ENCODE measurements around the gene NPY5R. TPM values are rescaled to one million over a fixed set of nuclear protein-coding genes. Genes with fewer than 3 reads are reported as not detected.

Gene NPY5R
- total RNA-seq, 1 donor from 2014 or later = 1.3 TPM

DNA sequence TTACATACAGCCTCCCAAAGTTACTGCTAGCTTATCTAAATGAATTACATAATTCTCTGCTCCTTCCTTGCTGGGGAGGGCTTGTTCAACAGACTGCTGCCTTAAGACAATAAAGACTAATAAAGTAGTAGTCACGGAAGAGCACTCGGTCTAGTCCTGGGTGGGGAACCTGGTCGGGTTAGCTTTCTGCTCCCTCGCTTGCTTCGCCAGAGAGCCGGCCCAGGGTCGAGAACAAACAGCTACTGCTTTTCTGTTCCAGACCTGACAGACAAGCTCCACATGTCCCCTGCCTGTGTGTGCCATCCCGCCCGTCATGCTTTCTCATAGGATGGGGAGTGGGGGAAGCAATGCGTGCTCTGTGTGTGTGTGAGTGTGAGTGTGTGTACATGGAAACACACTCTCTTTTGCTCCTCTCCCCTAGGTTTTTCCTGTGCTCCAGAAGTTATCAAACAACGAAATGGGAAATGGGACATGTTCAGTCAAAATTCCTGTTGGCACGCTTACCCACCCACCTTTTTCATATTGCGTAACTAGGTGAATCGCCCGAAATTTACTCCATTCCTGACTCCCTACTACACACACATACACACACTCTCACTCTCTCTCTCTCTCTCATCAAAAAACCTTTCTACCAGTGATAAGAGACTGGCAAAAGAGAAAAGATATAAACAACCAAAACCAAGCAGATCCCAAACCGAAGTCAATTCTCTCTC lies 12.6 kb upstream of the NPY5R start:
- TF ChIP-seq, protein P1, sequence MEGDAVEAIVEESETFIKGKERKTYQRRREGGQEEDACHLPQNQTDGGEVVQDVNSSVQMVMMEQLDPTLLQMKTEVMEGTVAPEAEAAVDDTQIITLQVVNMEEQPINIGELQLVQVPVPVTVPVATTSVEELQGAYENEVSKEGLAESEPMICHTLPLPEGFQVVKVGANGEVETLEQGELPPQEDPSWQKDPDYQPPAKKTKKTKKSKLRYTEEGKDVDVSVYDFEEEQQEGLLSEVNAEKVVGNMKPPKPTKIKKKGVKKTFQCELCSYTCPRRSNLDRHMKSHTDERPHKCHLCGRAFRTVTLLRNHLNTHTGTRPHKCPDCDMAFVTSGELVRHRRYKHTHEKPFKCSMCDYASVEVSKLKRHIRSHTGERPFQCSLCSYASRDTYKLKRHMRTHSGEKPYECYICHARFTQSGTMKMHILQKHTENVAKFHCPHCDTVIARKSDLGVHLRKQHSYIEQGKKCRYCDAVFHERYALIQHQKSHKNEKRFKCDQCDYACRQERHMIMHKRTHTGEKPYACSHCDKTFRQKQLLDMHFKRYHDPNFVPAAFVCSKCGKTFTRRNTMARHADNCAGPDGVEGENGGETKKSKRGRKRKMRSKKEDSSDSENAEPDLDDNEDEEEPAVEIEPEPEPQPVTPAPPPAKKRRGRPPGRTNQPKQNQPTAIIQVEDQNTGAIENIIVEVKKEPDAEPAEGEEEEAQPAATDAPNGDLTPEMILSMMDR (IDR thresholded peaks at IDR 0.05; ENCODE audit: insufficient read depth, low read length, poor library complexity, severe bottlenecking) = no peak
- DNase-seq (ENCODE audit: low read depth) = no peak
- Histone ChIP-seq H3K4me3 (ENCODE audit: low read depth, low read length) (peak overlapping the region; percentile 64), H3K36me3 (ENCODE audit: control insufficient read depth, insufficient read depth, low read length) (no peaks in the 10 kb centered on the region), H3K27me3 (ENCODE audit: control insufficient read depth, insufficient read depth, low read length) (peaks cover 8% of the 10 kb centered on the region)

DNA sequence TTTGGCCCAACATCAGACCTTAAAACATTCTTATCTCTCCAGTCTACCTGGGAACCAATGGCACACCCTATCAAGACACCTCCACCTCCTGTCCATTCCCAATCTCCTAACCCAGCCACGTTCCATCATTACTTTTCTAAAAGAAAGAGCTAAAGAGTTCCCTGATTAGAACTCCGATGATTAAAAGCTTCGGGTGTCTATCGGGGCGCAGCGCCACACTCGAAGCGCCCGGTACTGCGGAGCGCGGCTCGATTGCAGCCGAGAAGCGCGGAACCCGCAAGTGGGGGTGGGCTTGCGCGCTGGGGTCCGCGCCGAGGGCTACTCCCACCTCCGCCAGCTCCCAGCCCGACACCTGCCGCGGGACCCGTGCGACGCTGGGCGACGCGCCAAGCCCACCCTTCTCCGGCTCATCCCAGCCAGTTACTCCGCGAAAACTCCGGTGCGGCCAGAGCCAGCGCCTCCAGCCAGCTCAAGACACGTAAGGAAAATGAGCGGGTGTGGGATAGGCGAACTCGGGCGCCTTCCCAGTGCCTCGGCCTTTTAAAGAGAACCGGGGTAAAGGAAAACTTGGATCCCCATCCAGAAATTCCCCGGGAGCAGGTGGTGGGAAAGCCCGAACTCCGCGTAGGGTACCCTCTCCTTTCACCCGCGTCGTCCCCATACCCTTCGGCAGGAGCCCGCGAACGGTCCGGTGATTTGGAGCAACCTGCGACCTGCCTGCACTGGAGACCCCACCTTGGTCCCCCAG lies 11.9 kb upstream of the NPY5R start:
- Histone ChIP-seq H3K4me3 (ENCODE audit: low read depth, low read length) (peak overlapping the region; percentile 64), H3K27me3 (ENCODE audit: control insufficient read depth, insufficient read depth, low read length) (peaks cover 8% of the 10 kb centered on the region), H3K36me3 (ENCODE audit: control insufficient read depth, insufficient read depth, low read length) (no peaks in the 10 kb centered on the region)
- TF ChIP-seq, protein P1 (IDR thresholded peaks at IDR 0.05; ENCODE audit: insufficient read depth, low read length, poor library complexity, severe bottlenecking) = peak; percentile 16
- DNase-seq (ENCODE audit: low read depth) = no peak

DNA sequence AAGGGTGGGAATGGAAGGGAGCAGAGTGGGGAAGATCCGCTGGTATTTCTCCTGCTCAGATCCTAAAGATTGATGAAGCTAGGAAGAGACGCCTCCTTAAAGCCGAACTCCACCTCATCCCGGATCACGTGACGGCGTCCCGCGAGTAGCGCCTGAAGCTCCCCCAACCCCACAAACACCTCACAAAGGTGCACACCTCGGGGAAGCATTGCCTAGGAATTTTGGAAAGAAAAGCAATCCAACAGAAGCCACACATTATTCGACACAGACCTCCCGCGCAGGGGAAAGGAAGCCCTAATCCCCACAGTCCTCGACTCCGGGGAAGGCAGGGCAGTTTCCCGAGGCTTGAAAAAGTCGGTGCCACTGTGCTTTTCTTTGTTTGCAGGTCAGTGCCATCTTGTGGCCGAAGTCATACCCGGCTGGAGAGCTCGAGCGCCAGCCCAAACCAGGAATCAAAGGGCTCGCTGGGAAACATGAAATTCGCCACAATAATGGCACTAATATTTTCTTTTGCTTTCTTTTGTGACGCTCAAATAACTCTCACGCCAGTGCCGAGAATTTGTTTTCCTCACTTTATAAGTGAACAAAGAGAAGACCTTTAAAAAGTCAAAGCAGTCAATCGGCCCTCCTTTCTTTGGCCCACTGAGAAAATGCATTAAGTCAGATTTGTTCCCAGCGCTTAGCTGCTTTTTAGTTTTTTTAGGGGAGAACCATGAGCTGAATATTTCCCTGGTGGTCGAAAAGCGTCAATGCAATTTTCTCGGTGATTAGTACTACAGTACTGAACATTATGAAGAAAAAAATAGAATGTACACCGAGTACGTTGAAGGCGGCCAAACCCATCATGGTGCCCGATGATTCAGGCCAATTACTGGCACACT lies 10.9 kb upstream of the NPY5R start, which contains the start of gene NPY1R:
TSS of gene NPY1R (minus strand) at position 71 of the 881 bp plus-strand sequence. CDS start 6,042 bp downstream, outside the sequence.
- peak; percentile 45 for DNase-seq (ENCODE audit: low read depth)
- TF ChIP-seq, protein P1 (IDR thresholded peaks at IDR 0.05; ENCODE audit: insufficient read depth, low read length, poor library complexity, severe bottlenecking) = peak; percentile 82
- Histone ChIP-seq H3K27me3 (ENCODE audit: control insufficient read depth, insufficient read depth, low read length) (peaks cover 8% of the 10 kb centered on the region), H3K4me3 (ENCODE audit: low read depth, low read length) (peak within 1 kb of the TSS; percentile 64), H3K36me3 (ENCODE audit: control insufficient read depth, insufficient read depth, low read length) (no peaks in the 10 kb centered on the region)

DNA sequence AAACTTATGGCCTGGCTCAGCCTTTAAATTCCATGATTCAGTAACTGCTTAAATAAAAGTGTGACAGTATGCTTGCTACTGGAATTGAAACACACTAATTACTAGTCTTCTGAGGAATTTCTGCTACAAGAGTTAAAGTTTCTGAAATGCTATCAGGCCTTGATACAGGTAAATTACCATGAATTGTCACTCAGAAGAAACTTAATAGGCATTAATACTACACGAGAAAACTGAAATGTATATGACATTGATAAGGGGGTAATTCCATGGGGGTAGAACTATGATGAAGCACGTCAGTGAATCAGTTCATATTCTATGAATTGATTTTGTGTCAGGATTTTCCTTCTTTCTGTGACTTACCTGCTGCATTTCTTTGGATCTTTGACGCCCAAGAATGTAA lies 8.3 kb upstream of the NPY5R start:
- Histone ChIP-seq H3K4me3 (ENCODE audit: low read depth, low read length) (no peak overlapping the region), H3K27me3 (ENCODE audit: control insufficient read depth, insufficient read depth, low read length) (peaks cover 8% of the 10 kb centered on the region), H3K36me3 (ENCODE audit: control insufficient read depth, insufficient read depth, low read length) (no peaks in the 10 kb centered on the region)
- DNase-seq (ENCODE audit: low read depth) = no peak
- TF ChIP-seq, protein P1 (IDR thresholded peaks at IDR 0.05; ENCODE audit: insufficient read depth, low read length, poor library complexity, severe bottlenecking) = no peak

DNA sequence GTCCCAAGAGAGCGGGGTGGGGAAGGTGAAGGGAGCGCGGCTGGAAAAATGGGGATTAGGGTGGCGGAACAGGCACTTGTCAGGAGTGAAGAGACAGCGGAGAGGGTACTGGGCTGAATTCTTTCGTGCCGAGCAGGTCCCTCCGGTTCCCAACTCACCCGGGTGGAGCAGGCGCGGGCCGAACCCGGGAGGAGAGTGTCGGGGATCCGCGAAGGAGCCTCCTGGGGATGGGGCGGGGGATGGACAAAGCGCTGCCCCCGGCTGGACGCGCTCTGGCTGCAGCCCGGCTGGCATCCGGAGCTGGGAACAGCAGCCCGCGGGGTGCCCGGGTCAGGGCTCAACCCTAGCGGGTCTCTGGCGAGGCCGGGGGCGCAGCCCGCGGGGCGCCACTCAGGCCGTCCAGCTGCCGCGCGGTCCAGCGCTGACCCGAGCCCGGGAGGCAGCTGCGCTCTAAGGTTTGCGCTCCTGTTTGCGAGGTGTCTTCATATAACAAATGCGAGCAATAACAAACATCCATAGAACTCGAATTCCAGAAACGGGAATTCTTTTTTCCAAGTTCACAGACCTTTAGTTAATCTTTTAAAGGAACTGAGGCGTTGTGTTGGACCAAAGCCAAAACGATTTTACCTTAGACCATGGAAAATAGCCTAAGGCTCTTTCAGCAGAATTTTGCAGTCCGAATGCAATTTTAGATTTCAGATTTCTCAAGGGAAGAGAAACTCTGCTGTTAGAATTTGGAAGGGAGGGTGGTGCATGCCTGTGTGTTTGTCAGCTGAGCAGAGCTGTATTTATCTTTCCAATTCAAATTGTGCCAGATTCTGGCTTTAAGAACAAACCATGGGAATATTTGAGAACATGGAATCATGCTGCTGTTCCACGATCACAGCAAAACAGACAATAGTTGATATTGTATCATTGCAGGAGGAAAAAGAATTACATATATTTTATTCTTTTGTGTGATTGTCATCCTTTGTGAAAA lies 744 bp downstream of the NPY5R start:
- no peak for DNase-seq (ENCODE audit: low read depth)
- H3K36me3 ChIP-seq (ENCODE audit: control insufficient read depth, insufficient read depth, low read length) = no peaks in the 10 kb centered on the region
- TF ChIP-seq, protein P1 (IDR thresholded peaks at IDR 0.05; ENCODE audit: insufficient read depth, low read length, poor library complexity, severe bottlenecking) = no peak
- no peaks in the 10 kb centered on the region for H3K27me3 ChIP-seq (ENCODE audit: control insufficient read depth, insufficient read depth, low read length)
- peak overlapping the region; percentile 56 for H3K4me3 ChIP-seq (ENCODE audit: low read depth, low read length)

Data from kidney epithelial cell (primary cell).